ENCODE measurements around the gene CPT2.
A peak's percentile ranks its signal among the peaks of the same experiment; 100 is the strongest.

Gene CPT2

DNA sequence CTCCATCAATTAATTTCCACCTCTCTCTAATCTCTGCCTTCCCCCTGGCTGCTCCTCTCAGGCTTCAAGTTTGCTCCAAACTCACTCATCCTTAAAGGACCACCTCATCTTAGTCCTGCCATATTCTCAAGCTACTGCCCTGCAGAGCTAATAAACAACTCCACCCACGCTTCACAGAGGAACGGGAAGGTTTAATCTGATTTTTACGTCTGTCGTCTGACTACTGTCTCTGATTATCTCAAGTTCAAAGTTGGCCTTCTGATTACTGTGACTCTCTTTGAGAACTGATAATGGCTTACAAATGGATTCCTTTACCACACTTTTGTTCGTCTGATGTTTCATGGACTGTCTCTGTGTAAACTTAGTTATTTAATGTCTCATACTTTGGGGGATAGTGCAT is 7.6 kb upstream of the CPT2 start:
- TF ChIP-seq, protein P1, sequence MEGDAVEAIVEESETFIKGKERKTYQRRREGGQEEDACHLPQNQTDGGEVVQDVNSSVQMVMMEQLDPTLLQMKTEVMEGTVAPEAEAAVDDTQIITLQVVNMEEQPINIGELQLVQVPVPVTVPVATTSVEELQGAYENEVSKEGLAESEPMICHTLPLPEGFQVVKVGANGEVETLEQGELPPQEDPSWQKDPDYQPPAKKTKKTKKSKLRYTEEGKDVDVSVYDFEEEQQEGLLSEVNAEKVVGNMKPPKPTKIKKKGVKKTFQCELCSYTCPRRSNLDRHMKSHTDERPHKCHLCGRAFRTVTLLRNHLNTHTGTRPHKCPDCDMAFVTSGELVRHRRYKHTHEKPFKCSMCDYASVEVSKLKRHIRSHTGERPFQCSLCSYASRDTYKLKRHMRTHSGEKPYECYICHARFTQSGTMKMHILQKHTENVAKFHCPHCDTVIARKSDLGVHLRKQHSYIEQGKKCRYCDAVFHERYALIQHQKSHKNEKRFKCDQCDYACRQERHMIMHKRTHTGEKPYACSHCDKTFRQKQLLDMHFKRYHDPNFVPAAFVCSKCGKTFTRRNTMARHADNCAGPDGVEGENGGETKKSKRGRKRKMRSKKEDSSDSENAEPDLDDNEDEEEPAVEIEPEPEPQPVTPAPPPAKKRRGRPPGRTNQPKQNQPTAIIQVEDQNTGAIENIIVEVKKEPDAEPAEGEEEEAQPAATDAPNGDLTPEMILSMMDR (conservative IDR thresholded peaks at IDR 0.05; ENCODE audit: low read length) = no peak
- no peak overlapping the region for H3K4me3 ChIP-seq (ENCODE audit: low read length)
- DNase-seq (ENCODE audit: low read depth) = no peak

DNA sequence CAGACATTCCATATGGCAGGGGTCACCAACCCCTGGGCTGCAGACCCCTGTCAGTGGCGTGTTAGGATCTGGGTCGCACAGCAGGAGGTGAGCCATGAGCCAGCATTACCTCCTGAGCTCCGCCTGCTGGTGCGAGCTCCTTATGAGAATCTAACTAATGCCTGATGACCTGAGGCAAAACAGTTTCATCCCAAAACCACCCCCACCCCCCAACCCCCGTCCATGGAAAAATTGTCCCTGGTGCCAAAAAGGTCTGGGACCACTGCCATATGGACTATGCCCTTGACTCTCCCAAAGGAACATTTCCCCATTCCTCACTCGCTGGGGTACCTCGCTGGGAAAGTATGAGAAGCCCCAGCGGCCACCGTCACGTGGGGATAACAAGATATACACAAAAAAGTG is 6.4 kb upstream of the CPT2 start:
- H3K4me3 ChIP-seq (ENCODE audit: low read length) = no peak overlapping the region
- DNase-seq (ENCODE audit: low read depth) = no peak
- TF ChIP-seq, protein P1 (conservative IDR thresholded peaks at IDR 0.05; ENCODE audit: low read length) = no peak

DNA sequence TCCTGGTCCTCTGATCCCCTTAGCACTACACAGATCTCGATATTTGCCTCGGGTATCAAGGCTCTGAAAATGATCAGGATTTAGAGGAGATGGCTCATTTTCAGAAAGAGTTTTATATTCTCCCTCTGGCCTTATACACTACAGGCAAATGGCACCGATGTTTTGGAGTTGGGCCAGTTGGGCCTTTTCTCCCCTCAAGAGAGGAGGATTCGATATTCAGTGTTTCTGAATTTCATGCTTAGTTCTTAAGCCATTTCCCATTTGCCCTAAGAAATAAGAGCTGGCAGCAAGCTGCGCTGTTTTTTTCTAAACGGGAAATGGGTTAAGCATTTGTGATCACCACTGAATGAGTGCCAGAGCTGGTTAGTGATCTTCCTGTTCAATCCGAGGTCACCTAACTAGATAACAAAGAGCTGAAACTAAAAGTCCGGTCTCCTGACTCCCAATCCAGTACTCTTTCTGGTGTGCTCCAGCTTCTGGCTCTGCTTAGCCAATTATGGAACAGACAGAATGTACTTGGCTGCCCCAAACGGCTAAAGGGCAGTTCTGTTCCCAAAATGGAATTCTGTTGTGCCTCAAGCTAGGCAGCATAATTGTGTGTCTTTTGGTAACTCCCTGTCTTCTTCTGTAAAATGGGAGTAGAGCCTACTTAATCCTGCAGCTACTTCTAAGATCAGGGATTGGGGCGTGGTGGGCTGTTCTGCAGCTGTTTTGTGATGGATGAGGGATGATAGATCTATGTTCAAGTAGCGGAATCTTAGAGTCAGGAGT is 1.2 kb upstream of the CPT2 start:
- TF ChIP-seq, protein P1 (conservative IDR thresholded peaks at IDR 0.05; ENCODE audit: low read length) = no peak
- DNase-seq (ENCODE audit: low read depth) = no peak
- no peak overlapping the region for H3K4me3 ChIP-seq (ENCODE audit: low read length)

- H3K4me3 ChIP-seq (ENCODE audit: low read length) = peak overlapping the region; percentile 87
- TF ChIP-seq, protein P1 (conservative IDR thresholded peaks at IDR 0.05; ENCODE audit: low read length) = no peak
- no peak for DNase-seq (ENCODE audit: low read depth)
Observed at GRCh38 chr1:53196017-53196484, 573 bp upstream of the CPT2 start.

DNA sequence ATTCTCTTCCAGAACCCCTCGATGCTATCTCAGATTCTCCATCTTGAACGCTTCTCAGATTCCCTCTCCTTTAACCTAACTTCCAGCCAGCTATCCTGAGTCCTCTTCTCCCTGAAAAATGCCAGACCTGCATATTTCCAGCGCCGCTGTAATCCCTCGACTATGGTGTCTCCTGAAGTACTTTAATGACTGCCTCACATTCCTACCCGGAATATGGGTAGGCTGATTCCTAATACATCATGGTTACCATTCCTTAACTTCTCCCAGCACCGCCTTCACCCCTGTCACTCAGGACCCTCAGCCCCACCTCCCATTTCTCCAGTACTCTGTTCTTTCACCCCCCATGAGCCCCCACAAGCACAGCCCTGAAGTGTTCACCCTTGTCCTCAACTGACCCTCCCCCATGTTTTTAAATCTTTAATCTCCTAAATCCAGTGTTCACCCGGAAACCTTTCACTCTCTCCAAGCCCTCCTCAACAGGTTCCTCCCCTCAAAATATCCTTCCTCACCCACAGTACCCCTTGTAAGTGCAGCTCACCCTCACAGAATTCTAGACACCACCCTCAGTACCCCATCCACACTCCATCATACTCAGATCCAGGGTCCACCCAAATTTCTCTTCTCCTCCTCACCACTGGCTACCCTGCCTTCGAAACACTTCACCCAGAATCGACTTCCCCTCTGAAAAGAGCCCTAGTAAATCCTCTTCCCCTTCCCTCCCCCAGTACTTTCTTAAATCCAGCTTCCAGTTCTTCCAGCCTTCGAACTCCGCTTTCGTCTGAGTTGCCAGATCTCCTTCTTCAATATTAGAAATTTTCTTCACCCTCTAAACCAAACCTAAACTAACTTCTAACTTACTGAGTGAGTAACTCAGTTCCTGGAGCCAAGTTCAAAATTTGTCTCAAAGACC is 922 bp downstream of the CPT2 start:
- peak; percentile 59 for DNase-seq (ENCODE audit: low read depth)
- peak overlapping the region; percentile 87 for H3K4me3 ChIP-seq (ENCODE audit: low read length)
- TF ChIP-seq, protein P1 (conservative IDR thresholded peaks at IDR 0.05; ENCODE audit: low read length) = no peak

GRCh38 chr1:53198241-53198651 is 1.6 kb downstream of the CPT2 start:
- peak overlapping the region; percentile 87 for H3K4me3 ChIP-seq (ENCODE audit: low read length)
- TF ChIP-seq, protein P1 (conservative IDR thresholded peaks at IDR 0.05; ENCODE audit: low read length) = no peak
- peak; percentile 88 for DNase-seq (ENCODE audit: low read depth)

All from AG10803 (cell line).